Neural progenitor cell (in vitro differentiated cells): Measurements from ENCODE around the gene STOML1.

Source experiments
- EZH2 ChIP-seq: fragments of 200-600 bp; sonication (generic); IDR thresholded peaks from 2 replicates; pipeline ENCODE4 v1.6.1; 2017; ENCODE audit warnings: antibody characterized with exemption, mild to moderate bottlenecking, moderate library complexity
- EZH2phosphoT487 ChIP-seq: fragments of 200-600 bp; sonication (generic); IDR thresholded peaks from 2 replicates; pipeline ENCODE4 v1.6.1; 2017; ENCODE audit warnings: antibody characterized with exemption

DNA sequence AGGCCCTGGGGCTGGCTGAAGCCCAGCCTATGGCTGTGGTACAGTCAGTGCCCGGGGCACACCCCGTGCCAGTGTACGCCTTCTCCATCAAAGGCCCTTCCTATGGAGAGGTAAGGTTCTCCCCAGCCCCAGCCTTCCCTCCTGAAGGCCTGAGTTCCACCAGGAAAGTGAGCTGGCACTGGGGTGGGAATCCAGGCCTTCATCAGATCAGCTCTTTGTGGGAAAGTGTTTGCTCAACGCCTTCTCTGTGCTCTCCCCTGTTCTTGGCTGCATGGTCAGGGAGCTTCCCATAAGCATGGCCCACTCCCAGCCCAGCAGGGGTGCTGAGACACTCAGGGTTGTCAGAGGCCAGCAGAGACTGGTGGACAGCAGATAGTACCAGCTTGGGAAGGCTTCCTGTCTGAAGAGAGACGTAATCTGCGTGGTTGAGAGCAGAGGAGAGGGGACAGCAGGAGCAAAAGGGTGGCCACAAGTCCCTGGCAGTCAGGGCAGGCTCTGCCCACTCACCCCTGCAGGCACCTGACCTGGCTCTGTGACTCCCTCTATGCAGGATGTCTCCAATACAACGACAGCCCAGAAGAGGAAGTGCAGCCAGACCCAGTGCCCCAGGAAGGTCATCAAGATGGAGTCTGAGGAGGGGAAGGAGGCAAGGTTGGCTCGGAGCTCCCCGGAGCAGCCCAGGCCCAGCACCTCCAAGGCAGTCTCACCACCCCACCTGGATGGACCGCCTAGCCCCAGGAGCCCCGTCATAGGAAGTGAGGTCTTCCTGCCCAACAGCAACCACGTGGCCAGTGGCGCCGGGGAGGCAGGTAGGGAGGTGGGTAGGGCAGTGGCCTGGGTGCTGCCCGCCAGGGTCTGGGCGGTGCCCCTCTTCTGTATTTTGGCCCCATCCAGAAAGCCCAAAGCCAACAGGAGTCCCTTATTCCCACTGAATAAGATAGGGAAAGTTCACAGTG, 40.8 kb upstream of the STOML1 start:
- no peak for TF ChIP-seq EZH2
- TF ChIP-seq EZH2phosphoT487 = no peak
